Endothelial cell of umbilical vein (primary cell): ENCODE data around the gene KLLN. TPM values are rescaled to one million over a fixed set of nuclear protein-coding genes. Genes with fewer than 3 reads are reported as not detected.
"Not testable (repeated sequence)": the region's sequence is repeated elsewhere in the genome, so short reads cannot be mapped to it uniquely, and the experiment has no call there.

Experiments
- Bru-seq: library from RNA; stranded (reverse); fragments of 400-500 nt; gene quantifications from one replicate; lab custom pipeline; 2021; lab: Mats Ljungman, UMichigan
- BruChase-seq, 2 experiments: library from RNA; stranded (reverse); fragments of 400-500 nt; gene quantifications; one replicate each; lab custom pipeline; 2021; lab: Mats Ljungman, UMichigan
- BruUV-seq: library from RNA; stranded (reverse); fragments of 400-500 nt; replicated peaks from 2 replicates; lab custom pipeline; 2021; lab: Mats Ljungman, UMichigan
- CTCF ChIA-PET: fragments of 300-600, 350-600 bp; sonication (Branson Sonifier 250); formaldehyde crosslinking; loops from one replicate; lab custom pipeline; 2021; ENCODE audit warnings: antibody characterized with exemption, inconsistent platforms; lab: Charles Lee
- POLR2A ChIA-PET: fragments of 300-600, 350-600 bp; sonication (Branson Sonifier 250); formaldehyde crosslinking; loops from one replicate; lab custom pipeline; 2021; ENCODE audit warnings: antibody characterized with exemption, inconsistent platforms; lab: Charles Lee
- DNase-seq: peaks from one replicate; pipeline ENCODE4 v3.0.0-alpha.2; 2011; ENCODE audit warnings: low read depth, low spot score
- FAIRE-seq: peaks from 2 replicates; lab custom pipeline; 2011; peaks lifted over from hg19 to GRCh38; lab: Jason Lieb, UNC
- H2AFZ ChIP-seq: 2 replicates; pipeline ENCODE4 v1.6.0; 2012; ENCODE audit warnings: low read depth, low read length, control low read depth, inconsistent platforms
- H3K27ac ChIP-seq: 2 replicates; pipeline ENCODE4 v1.5.1; 2011; ENCODE audit warnings: low read depth, mild to moderate bottlenecking, control low read depth, low read length, moderate library complexity; ENCODE audit not compliant: insufficient read depth
- H3K27me3 ChIP-seq, 2 experiments: 2 replicates each; pipeline versions ENCODE4 v1.6.0 to v1.6.1; 2011; ENCODE audit warnings: low read length in 2 of 2, mixed read lengths in 1 of 2; ENCODE audit not compliant: control insufficient read depth in 2 of 2, insufficient read depth in 2 of 2
- H3K36me3 ChIP-seq, 2 experiments: 2 replicates in 1 of 2; 3 replicates in 1 of 2; pipeline ENCODE4 v1.5.1; 2011; ENCODE audit warnings: low read length in 2 of 2, mild to moderate bottlenecking in 1 of 2, moderate library complexity in 1 of 2; ENCODE audit not compliant: control insufficient read depth in 2 of 2, insufficient read depth in 2 of 2; ENCODE audit errors: extremely low read depth in 1 of 2
- H3K4me1 ChIP-seq: 3 replicates; pipeline ENCODE4 v1.5.1; 2011; ENCODE audit warnings: mild to moderate bottlenecking, low read length; ENCODE audit not compliant: control insufficient read depth, insufficient read depth; ENCODE audit errors: extremely low read depth
- H3K4me2 ChIP-seq: 2 replicates; pipeline ENCODE4 v1.6.1; 2011; ENCODE audit warnings: low read length, control low read depth, mixed read lengths; ENCODE audit not compliant: insufficient read depth
- H3K4me3 ChIP-seq, 3 experiments: fragments of 200-600 bp in 1 of 3; sonication (generic), shearing (Covaris generic) in 1 of 3; replicated peaks in 1 of 3; 2 replicates each; pipeline ENCODE4 v1.5.1; 2011 to 2016; ENCODE audit warnings: control low read depth in 3 of 3, low read length in 3 of 3, mild to moderate bottlenecking in 2 of 3, inconsistent platforms in 1 of 3, low read depth in 1 of 3, moderate library complexity in 1 of 3; ENCODE audit not compliant: insufficient read depth in 1 of 3
- H3K79me2 ChIP-seq: 2 replicates; pipeline ENCODE4 v1.6.0; 2012; ENCODE audit warnings: low read length, inconsistent platforms; ENCODE audit not compliant: control insufficient read depth, insufficient read depth
- H3K9ac ChIP-seq: replicated peaks from 2 replicates; pipeline ENCODE3; 2011; ENCODE audit warnings: low read length, control low read depth; ENCODE audit not compliant: insufficient read depth; ENCODE audit errors: extremely low read depth
- H3K9me1 ChIP-seq: replicated peaks from 3 replicates; pipeline ENCODE4 v1.6.0; 2011; ENCODE audit warnings: mild to moderate bottlenecking, low read length; ENCODE audit not compliant: control insufficient read depth, insufficient read depth; ENCODE audit errors: extremely low read depth
- H3K9me3 ChIP-seq: replicated peaks from 2 replicates; pipeline ENCODE4 v1.5.1; 2012; ENCODE audit warnings: low read length, inconsistent platforms; ENCODE audit not compliant: control insufficient read depth, insufficient read depth
- H4K20me1 ChIP-seq: replicated peaks from 2 replicates; pipeline ENCODE3; 2011; ENCODE audit warnings: mild to moderate bottlenecking, low read length; ENCODE audit not compliant: control insufficient read depth, insufficient read depth; ENCODE audit errors: extremely low read depth
- FOS ChIP-seq: IDR thresholded peaks from 2 replicates; pipeline ENCODE4 v1.6.1; 2011; ENCODE audit warnings: mild to moderate bottlenecking, low read length, moderate library complexity, borderline replicate concordance; ENCODE audit not compliant: insufficient read depth
- POLR2A ChIP-seq: IDR thresholded peaks from 2 replicates; pipeline ENCODE4 v1.6.1; 2012; ENCODE audit warnings: low read depth, mild to moderate bottlenecking, control low read depth, low read length
- POLR2AphosphoS5 ChIP-seq: IDR thresholded peaks from 2 replicates; pipeline ENCODE4 v1.6.1; 2012; ENCODE audit warnings: low read depth, mild to moderate bottlenecking, control low read depth, low read length, moderate library complexity; ENCODE audit not compliant: insufficient read depth
- dilution Hi-C: fragments of 300-500 bp; cut with MboI; formaldehyde crosslinking; loops from one replicate; pipeline ENCODE4 v1.15.0; 2019; ENCODE audit warnings: low sequenced_read_pairs; ENCODE audit not compliant: extremely low pct_ligation_motif_present
- intact Hi-C: fragments of 100-400 bp; cut with micrococcal nuclease; formaldehyde crosslinking; loops from one replicate; pipeline ENCODE4 v1.10.0; 2022
- long read RNA-seq: library from polyadenylated mRNA; stranded (forward); transcript quantifications from one replicate; pipeline ENCODE4 v2.0.0, GENCODE V29; 2021
- polyA minus RNA-seq, 3 experiments: library from RNA; depleted of rRNA, polyadenylated mRNA; stranded (reverse); fragments of >200 nt; gene quantifications; 1 replicate in 1 of 3; 2 replicates in 2 of 3; pipeline ENCODE4 v1.2.3, GENCODE V29; 2011
- polyA plus RNA-seq, 4 experiments: library from polyadenylated mRNA; depleted of rRNA in 3 of 4; stranded (reverse) in 3 of 4; unstranded in 1 of 4; fragments of >200 nt; gene quantifications; 2 replicates each; pipeline versions ENCODE4 v1.2.1 to v1.2.3, GENCODE V29; 2011 to 2012; ENCODE audit warnings: missing spikeins in 1 of 4
- total RNA-seq: library from RNA; stranded (reverse); gene quantifications from 2 replicates; pipeline ENCODE4 v1.2.3, GENCODE V29; 2021

Gene KLLN
- total RNA-seq (0.21 and 0.31 TPM in 2 replicates), polyA plus RNA-seq (0.14 and 0.18 TPM in 2 replicates), polyA minus RNA-seq (0.32 and 0.38 TPM in 2 replicates), Bru-seq, nascent RNA (percentile 26 among the genes with signal in this experiment), BruChase-seq, experiment 1, labeled RNA remaining after a 6-hour chase (percentile 23 among the genes with signal in this experiment), BruChase-seq, experiment 2, labeled RNA remaining after a 2-hour chase (percentile 23 among the genes with signal in this experiment)
- polyA plus RNA-seq (2011; cell fraction: cytosol; rRNA removed), result 0.17 and 0.20 TPM in 2 replicates
- 0.13 and 0.22 TPM in 2 replicates for polyA plus RNA-seq (2011; cell fraction: nucleus; rRNA removed)
- 0.16 and 0.21 TPM in 2 replicates for polyA plus RNA-seq (2012)
- polyA minus RNA-seq (2011; cell fraction: cytosol; rRNA and poly(A)+ RNA removed), result 2.3 TPM
- 0.34 and 0.53 TPM in 2 replicates for polyA minus RNA-seq (2011; cell fraction: nucleus; rRNA and poly(A)+ RNA removed)
- long read RNA-seq, result 0 reads

GRCh38 chr10:87863053-87863943 is at the start of gene KLLN, which contains the start of gene PTEN:
KLLN (minus strand) TSS chr10:87863533; CDS start chr10:87862487, 1,046 bp downstream.
PTEN (plus strand) TSS chr10:87863625; CDS start chr10:87864470, 845 bp downstream.
- peak within 1 kb of the TSS; percentile 99 for H3K4me2 ChIP-seq
- H3K27me3 ChIP-seq, result no peaks in the 10 kb centered on the region
- H3K4me3 ChIP-seq, result peak within 1 kb of the TSS; percentile 50 to 99 (median 93)
- peaks cover 43% of the 10 kb centered on the region for H3K79me2 ChIP-seq
- peak within 1 kb of the TSS; percentile 86 for H2AFZ ChIP-seq
- H3K4me1 ChIP-seq, result peaks cover 15% of the 10 kb centered on the region
- intact Hi-C loops (loop anchor here (1.0 to 10.0 kb wide), 5 partner anchors 64 to 381 kb away; no protein-coding TSS in a partner anchor), dilution Hi-C loops (loop anchor here (25.0 kb wide), 1 partner anchor 699 kb away; no protein-coding TSS in a partner anchor)
- H3K36me3 ChIP-seq, result no peaks in the 10 kb centered on the region
- ChIA-PET CTCF (interaction anchor here (1.1 to 10.2 kb wide), 9 partner anchors 11 to 690 kb away, joined by 3 to 178 read pairs (median 4); partner anchors contain the start of gene ATAD1), POLR2A (interaction anchor here (1.5 to 4.0 kb wide), 3 partner anchors 55 to 526 kb away, joined by 3 to 17 read pairs (median 5); no protein-coding TSS in a partner anchor)
- no TSS peak for BruUV-seq
- H3K9ac ChIP-seq, result peak within 1 kb of the TSS; percentile 86
- no peaks in the 10 kb centered on the region for H3K9me1 ChIP-seq
- FAIRE-seq (peak; percentile 38), DNase-seq (peak; percentile 89)
- no peaks in the 10 kb centered on the region for H3K9me3 ChIP-seq
- H4K20me1 ChIP-seq, result peaks cover 3% of the 10 kb centered on the region
- H3K27ac ChIP-seq, result peak within 1 kb of the TSS; percentile 6
- TF ChIP-seq FOS (no peak), POLR2AphosphoS5 (peak; percentile 93), POLR2A (peak; percentile 67)

GRCh38 chr10:87903396-87903795 is 40.1 kb upstream of the KLLN start:
- H3K79me2 ChIP-seq, result peaks cover 64% of the 10 kb centered on the region
- H3K36me3 ChIP-seq, H2AFZ ChIP-seq, H3K9ac ChIP-seq, H3K9me1 ChIP-seq, H3K27ac ChIP-seq, BruUV-seq, FAIRE-seq, H4K20me1 ChIP-seq, H3K4me3 ChIP-seq, dilution Hi-C loops, DNase-seq, intact Hi-C loops, H3K9me3 ChIP-seq, H3K4me2 ChIP-seq, H3K4me1 ChIP-seq, H3K27me3 ChIP-seq, POLR2A ChIA-PET: not testable (repeated sequence)
- CTCF ChIA-PET, result interaction anchor here (0.7 to 1.7 kb wide), 3 partner anchors 10 to 499 kb away, joined by 3 to 4 read pairs (median 4); no protein-coding TSS in a partner anchor

- dilution Hi-C loops, H3K27me3 ChIP-seq, BruUV-seq: not testable (repeated sequence)
These were observed 34.6 kb upstream of the KLLN start for GRCh38 chr10:87897957-87898356.

More at GRCh38 chr10:87897957-87898356, 34.6 kb upstream of the KLLN start:
- H3K9ac ChIP-seq, intact Hi-C loops, CTCF ChIA-PET, H3K4me1 ChIP-seq, H3K27ac ChIP-seq, FAIRE-seq, H3K9me3 ChIP-seq, H3K9me1 ChIP-seq, H3K36me3 ChIP-seq, H2AFZ ChIP-seq, H3K4me2 ChIP-seq, H4K20me1 ChIP-seq, DNase-seq, POLR2A ChIA-PET, H3K4me3 ChIP-seq: not testable (repeated sequence)
- H3K79me2 ChIP-seq, result peaks cover 63% of the 10 kb centered on the region
